Mesenchymal stem cell (in vitro differentiated cells and primary cell): ENCODE data around the gene SUPT5H.

Experiments used
- DNase-seq: peaks from one replicate; pipeline ENCODE4 v3.0.0-alpha.2; 2013
- H2AFZ ChIP-seq: one replicate; pipeline ENCODE4 v1.6.1; 2013; ENCODE audit warnings: low read depth, mild to moderate bottlenecking, control low read depth, inconsistent platforms, low read length, moderate library complexity
- H2AK5ac ChIP-seq: 2 replicates; pipeline ENCODE4 v1.6.1; 2013; ENCODE audit warnings: low read length, moderate library complexity, mild to moderate bottlenecking, inconsistent platforms; ENCODE audit not compliant: severe bottlenecking
- H2BK120ac ChIP-seq: one replicate; pipeline ENCODE4 v1.6.1; 2013; ENCODE audit warnings: low read depth, mild to moderate bottlenecking, inconsistent platforms, low read length, moderate library complexity
- H2BK12ac ChIP-seq, 2 experiments: one replicate each; pipeline ENCODE4 v1.6.1; 2013; ENCODE audit warnings: inconsistent platforms in 2 of 2, low read length in 2 of 2, mild to moderate bottlenecking in 2 of 2, moderate library complexity in 2 of 2, control low read depth in 1 of 2
- H2BK15ac ChIP-seq: one replicate; pipeline ENCODE4 v1.6.1; 2013; ENCODE audit warnings: mild to moderate bottlenecking, low read depth, inconsistent platforms; ENCODE audit not compliant: poor library complexity, severe bottlenecking
- H2BK5ac ChIP-seq: 2 replicates; pipeline ENCODE4 v1.6.1; 2013; ENCODE audit warnings: low read depth, mild to moderate bottlenecking, low read length, control low read depth, inconsistent platforms; ENCODE audit not compliant: poor library complexity, severe bottlenecking
- H3K14ac ChIP-seq, 2 experiments: one replicate each; pipeline ENCODE4 v1.6.1; 2013; ENCODE audit warnings: inconsistent platforms in 2 of 2, low read length in 2 of 2, control low read depth in 1 of 2, mild to moderate bottlenecking in 1 of 2, moderate library complexity in 1 of 2
- H3K18ac ChIP-seq, 2 experiments: one replicate each; pipeline ENCODE4 v1.6.1; 2013; ENCODE audit warnings: inconsistent platforms in 2 of 2, low read length in 2 of 2, control low read depth in 1 of 2, low read depth in 1 of 2, mild to moderate bottlenecking in 1 of 2
- H3K23ac ChIP-seq, 2 experiments: one replicate each; pipeline ENCODE4 v1.6.1; 2013; ENCODE audit warnings: inconsistent platforms in 2 of 2, low read length in 2 of 2, mild to moderate bottlenecking in 2 of 2, moderate library complexity in 2 of 2, control low read depth in 1 of 2
- H3K27ac ChIP-seq: 2 replicates; pipeline ENCODE4 v1.5.1; 2013; ENCODE audit warnings: mild to moderate bottlenecking, moderate library complexity, low read length, control low read depth, inconsistent platforms; ENCODE audit not compliant: poor library complexity, severe bottlenecking
- H3K27me3 ChIP-seq, 2 experiments: 2 replicates each; pipeline versions ENCODE4 v1.6.1 to v1.7.0; 2013; ENCODE audit warnings: low read length in 2 of 2, mild to moderate bottlenecking in 2 of 2, moderate library complexity in 2 of 2, control low read depth in 1 of 2, inconsistent platforms in 1 of 2; ENCODE audit not compliant: control insufficient read depth in 1 of 2, insufficient read depth in 1 of 2
- H3K36me3 ChIP-seq, 2 experiments: 2 replicates each; pipeline versions ENCODE4 v1.6.1 to v1.7.0; 2013; ENCODE audit warnings: low read length in 2 of 2, control low read depth in 1 of 2, inconsistent platforms in 1 of 2, low read depth in 1 of 2, mild to moderate bottlenecking in 1 of 2; ENCODE audit not compliant: insufficient read depth in 2 of 2, control insufficient read depth in 1 of 2
- H3K4ac ChIP-seq, 2 experiments: one replicate each; pipeline ENCODE4 v1.6.1; 2013; ENCODE audit warnings: inconsistent platforms in 2 of 2, low read length in 2 of 2, mild to moderate bottlenecking in 2 of 2, moderate library complexity in 2 of 2, control low read depth in 1 of 2, low read depth in 1 of 2
- H3K4me1 ChIP-seq: 2 replicates; pipeline ENCODE4 v1.6.1; 2013; ENCODE audit warnings: low read depth, low read length, control low read depth; ENCODE audit not compliant: control insufficient read depth, insufficient read depth
- H3K4me2 ChIP-seq: 2 replicates; pipeline ENCODE4 v1.6.1; 2013; ENCODE audit warnings: low read length, mild to moderate bottlenecking, inconsistent platforms; ENCODE audit not compliant: poor library complexity, severe bottlenecking
- H3K4me3 ChIP-seq, 2 experiments: 2 replicates each; pipeline versions ENCODE4 v1.5.1 to v1.7.0; 2013; ENCODE audit warnings: low read length in 2 of 2, mild to moderate bottlenecking in 2 of 2, control low read depth in 1 of 2, low read depth in 1 of 2; ENCODE audit not compliant: insufficient read depth in 1 of 2
- H3K79me1 ChIP-seq: replicated peaks from 2 replicates; pipeline ENCODE4 v1.6.1; 2013; ENCODE audit warnings: mild to moderate bottlenecking, control low read depth, low read length, inconsistent platforms; ENCODE audit not compliant: poor library complexity, severe bottlenecking
- H3K9ac ChIP-seq: 2 replicates; pipeline ENCODE4 v1.7.0; 2013; ENCODE audit warnings: mild to moderate bottlenecking, low read length, moderate library complexity
- H3K9me3 ChIP-seq: 2 replicates; pipeline ENCODE4 v1.7.0; 2013; ENCODE audit warnings: mild to moderate bottlenecking, low read length; ENCODE audit not compliant: control insufficient read depth
- H4K8ac ChIP-seq: one replicate; pipeline ENCODE4 v1.6.1; 2013; ENCODE audit warnings: inconsistent platforms, mild to moderate bottlenecking, low read length, moderate library complexity
- H4K91ac ChIP-seq: one replicate; pipeline ENCODE4 v1.6.1; 2013; ENCODE audit warnings: mild to moderate bottlenecking, low read length, inconsistent platforms
- WGBS: methylation state at CpG from one replicate; pipeline ENCODE4 v1.1.7; 2013; ENCODE audit warnings: mixed read lengths; 5-methylcytosine and 5-hydroxymethylcytosine counted together

Gene SUPT5H

GRCh38 chr19:39427707-39428106 is 17.7 kb upstream of the SUPT5H start:
- H2BK5ac ChIP-seq = peak overlapping the region; percentile 92
- H3K36me3 ChIP-seq = peaks cover 27 to 51% of the 10 kb centered on the region in 2 experiments
- no peak overlapping the region for H3K4me3 ChIP-seq
- no peak overlapping the region for H3K4me2 ChIP-seq
- H3K23ac ChIP-seq = peak overlapping the region in 1 of 2 experiments; percentile 9
- H3K9me3 ChIP-seq = no peaks in the 10 kb centered on the region
- 93% methylated on average over 11 of the region's 11 CpGs for WGBS
- no peak overlapping the region for H2AFZ ChIP-seq
- H2AK5ac ChIP-seq = peak overlapping the region; percentile 99
- peak overlapping the region; percentile 89 for H3K27ac ChIP-seq
- peak overlapping the region; percentile 78 for H4K91ac ChIP-seq
- peak overlapping the region; percentile 48 to 84 for H3K18ac ChIP-seq
- H3K27me3 ChIP-seq = no peaks in the 10 kb centered on the region
- peak overlapping the region in 1 of 2 experiments; percentile 67 for H3K14ac ChIP-seq
- H2BK120ac ChIP-seq = no peak overlapping the region
- no peak overlapping the region for H4K8ac ChIP-seq
- H3K4ac ChIP-seq = peak overlapping the region in 1 of 2 experiments; percentile 40
- H3K79me1 ChIP-seq = peaks cover 17% of the 10 kb centered on the region
- peaks cover 33% of the 10 kb centered on the region for H3K4me1 ChIP-seq
- peak overlapping the region; percentile 69 to 91 for H2BK12ac ChIP-seq
- no peak overlapping the region for H3K9ac ChIP-seq
- peak; percentile 32 for DNase-seq
- H2BK15ac ChIP-seq = no peak overlapping the region

- Histone ChIP-seq H3K18ac (peak overlapping the region; percentile 9 to 72), H3K4me3 (peak overlapping the region in 1 of 2 experiments; percentile 45), H3K14ac (no peak overlapping the region), H3K36me3 (peaks cover 31 to 51% of the 10 kb centered on the region in 2 experiments), H3K9me3 (no peaks in the 10 kb centered on the region), H2AK5ac (peak overlapping the region; percentile 11), H3K9ac (peak overlapping the region; percentile 67), H3K4me1 (peaks cover 34% of the 10 kb centered on the region), H2BK12ac (peak overlapping the region; percentile 11 to 44), H2AFZ (no peak overlapping the region), H3K23ac (no peak overlapping the region), H3K4ac (peak overlapping the region; percentile 3 to 20), H2BK5ac (peak overlapping the region; percentile 33), H4K91ac (peak overlapping the region; percentile 36), H3K4me2 (peak overlapping the region; percentile 15), H2BK15ac (peak overlapping the region; percentile 83), H3K27me3 (no peaks in the 10 kb centered on the region), H4K8ac (peak overlapping the region; percentile 79), H2BK120ac (peak overlapping the region; percentile 43), H3K79me1 (peaks cover 18% of the 10 kb centered on the region), H3K27ac (peak overlapping the region; percentile 89)
- 30% methylated on average over 16 of the region's 23 CpGs for WGBS
- DNase-seq = peak; percentile 98
Observed at GRCh38 chr19:39428283-39429112, 16.9 kb upstream of the SUPT5H start.

- Histone ChIP-seq H2AK5ac (peak overlapping the region; percentile 96), H2BK12ac (peak overlapping the region; percentile 69 to 75), H2BK5ac (peak overlapping the region; percentile 93), H4K8ac (peak overlapping the region; percentile 95), H3K23ac (peak overlapping the region in 1 of 2 experiments; percentile 23), H3K14ac (peak overlapping the region in 1 of 2 experiments; percentile 35), H3K18ac (peak overlapping the region; percentile 80 to 85), H2BK15ac (peak overlapping the region; percentile 94), H4K91ac (peak overlapping the region; percentile 44), H3K27ac (peak overlapping the region; percentile 98), H3K27me3 (no peaks in the 10 kb centered on the region), H3K9me3 (no peaks in the 10 kb centered on the region), H3K4me1 (peaks cover 42% of the 10 kb centered on the region), H3K9ac (no peak overlapping the region), H3K4me2 (no peak overlapping the region), H3K4me3 (no peak overlapping the region), H3K4ac (peak overlapping the region; percentile 71 to 82), H2AFZ (no peak overlapping the region), H2BK120ac (peak overlapping the region; percentile 80), H3K79me1 (peaks cover 6% of the 10 kb centered on the region), H3K36me3 (peaks cover 33 to 39% of the 10 kb centered on the region in 2 experiments)
- WGBS = 32% methylated on average over 24 of the region's 25 CpGs
- peak; percentile 100 for DNase-seq
Observed at GRCh38 chr19:39430675-39431593, 14.4 kb upstream of the SUPT5H start.
